Ramos (cell line): ENCODE measurements around the gene DDX20.
"Not testable (repeated sequence)": the region's sequence is repeated elsewhere in the genome, so short reads cannot be mapped to it uniquely, and the experiment has no call there.

Source experiments
- in situ Hi-C: fragments of 300-500 bp; cut with MboI; formaldehyde crosslinking; loops from one replicate; pipeline ENCODE4 v1.14.3; 2022; ENCODE audit warnings: low sequenced_read_pairs; ENCODE audit not compliant: unreplicated experiment

The DDX20 gene

DNA sequence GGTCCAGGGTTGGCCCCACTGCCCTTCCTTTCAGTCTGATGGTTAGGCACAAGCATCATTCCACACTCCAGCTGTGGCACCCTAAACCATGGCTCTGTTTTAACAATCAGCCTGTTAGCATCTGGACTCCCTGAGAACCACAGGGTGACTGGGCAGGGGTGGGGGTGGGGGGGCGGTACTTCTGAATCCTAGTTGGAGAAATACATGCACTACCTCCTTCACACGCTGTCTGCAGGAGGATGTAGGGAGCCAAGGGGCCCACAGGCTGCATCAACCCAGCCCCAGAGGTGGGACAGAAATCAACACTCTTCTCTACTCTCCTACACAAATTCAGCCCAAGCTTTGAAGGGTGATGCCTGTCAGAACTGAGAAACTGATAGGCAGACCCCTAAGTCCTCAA, 23.8 kb downstream of the DDX20 start:
- in situ Hi-C loops = no loop called here

- in situ Hi-C loops = no loop called here
Measured at GRCh38 chr1:111784273-111784901, 28.7 kb downstream of the DDX20 start.

DNA sequence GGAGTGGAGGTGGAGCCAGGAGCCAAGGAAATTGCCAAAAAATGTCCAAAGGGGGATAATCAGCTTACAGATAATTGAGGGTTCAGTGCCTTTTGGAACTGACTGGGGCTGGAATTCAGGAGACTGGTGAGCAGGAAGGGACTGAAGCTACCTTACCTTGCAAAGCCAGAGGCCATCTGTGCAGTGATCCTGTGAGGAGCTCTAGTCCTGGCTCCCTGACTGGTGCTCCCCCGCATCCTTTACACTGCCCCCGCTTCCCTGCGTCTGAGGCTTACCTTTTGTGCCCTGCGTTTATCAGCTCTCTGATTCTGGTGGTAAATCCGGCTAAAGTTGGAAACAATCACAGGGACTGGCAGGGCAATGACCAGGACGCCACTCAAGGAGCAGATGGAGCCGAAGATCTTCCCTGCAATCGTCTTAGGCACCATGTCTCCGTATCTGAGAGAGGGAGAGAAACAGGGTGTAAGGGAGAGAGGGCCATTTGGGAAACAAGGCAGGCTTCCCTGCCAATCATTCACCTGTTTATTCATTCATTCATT, 31.0 kb downstream of the DDX20 start:
- in situ Hi-C loops = no loop called here

- in situ Hi-C loops = no loop called here
Measured at GRCh38 chr1:111789142-111789541, 33.4 kb downstream of the DDX20 start.

GRCh38 chr1:111789666-111790316, 34.1 kb downstream of the DDX20 start:
- in situ Hi-C loops = no loop called here

- in situ Hi-C loops = no loop called here
Measured at GRCh38 chr1:111791776-111792175, 36.1 kb downstream of the DDX20 start.

GRCh38 chr1:111792249-111792648, 36.5 kb downstream of the DDX20 start:
- in situ Hi-C loops = no loop called here

GRCh38 chr1:111793923-111794322, 38.2 kb downstream of the DDX20 start:
- in situ Hi-C loops = no loop called here

DNA sequence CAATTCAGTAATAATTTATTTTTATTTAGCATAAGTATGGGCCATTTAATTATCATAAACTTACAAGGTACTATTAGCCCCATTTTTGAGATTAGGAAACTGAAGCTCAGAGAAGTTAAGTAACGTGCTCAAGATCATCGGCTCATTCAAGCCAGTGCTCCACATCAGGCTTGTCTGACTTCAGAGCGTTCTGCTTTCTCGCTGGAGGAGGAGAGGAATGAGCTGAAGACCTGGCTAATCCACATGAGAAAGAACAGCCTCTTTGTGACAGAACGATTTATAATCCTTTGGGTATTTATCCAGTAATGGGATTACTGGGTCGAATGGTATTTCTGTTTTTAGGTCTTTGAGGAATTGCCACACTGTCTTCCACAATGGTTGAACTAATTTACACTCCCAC, 39.7 kb downstream of the DDX20 start:
- in situ Hi-C loops = no loop called here

DNA sequence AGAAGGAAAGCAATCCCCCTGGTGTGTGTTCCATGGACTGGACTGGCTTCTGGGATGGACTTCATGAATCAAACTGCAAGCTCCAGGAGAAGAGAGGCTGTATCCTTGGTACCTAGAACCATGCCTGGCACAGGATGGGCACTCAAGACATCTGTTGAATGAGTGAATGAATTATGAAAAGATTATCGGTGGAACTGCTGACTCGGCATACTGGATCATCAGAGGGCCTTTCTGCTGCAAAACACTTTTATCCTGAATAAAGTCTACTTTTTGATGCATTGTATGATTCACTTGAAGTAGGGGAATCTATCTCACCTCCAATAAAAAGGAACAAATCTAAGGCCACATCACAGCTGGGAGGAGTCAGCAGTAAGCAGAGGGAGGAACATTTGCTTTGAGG, 42.9 kb downstream of the DDX20 start:
- in situ Hi-C loops = no loop called here

DNA sequence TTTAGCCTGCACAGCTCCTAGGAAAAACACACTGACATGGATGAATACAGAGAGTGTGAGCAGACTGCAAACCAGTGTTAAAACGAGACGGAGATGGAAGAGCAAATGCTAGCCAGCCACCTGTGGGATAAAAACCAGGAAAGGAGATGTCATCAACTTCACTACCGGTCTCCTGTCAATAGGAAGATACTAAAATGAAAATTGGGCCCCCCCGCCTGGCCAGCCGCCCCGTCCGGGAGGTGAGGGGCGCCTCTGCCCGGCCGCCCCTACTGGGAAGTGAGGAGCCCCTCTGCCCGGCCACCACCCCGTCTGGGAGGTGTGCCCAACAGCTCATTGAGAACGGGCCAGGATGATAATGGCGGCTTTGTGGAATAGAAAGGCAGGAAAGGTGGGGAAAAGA, 44.0 kb downstream of the DDX20 start:
- in situ Hi-C loops = not testable (repeated sequence)

DNA sequence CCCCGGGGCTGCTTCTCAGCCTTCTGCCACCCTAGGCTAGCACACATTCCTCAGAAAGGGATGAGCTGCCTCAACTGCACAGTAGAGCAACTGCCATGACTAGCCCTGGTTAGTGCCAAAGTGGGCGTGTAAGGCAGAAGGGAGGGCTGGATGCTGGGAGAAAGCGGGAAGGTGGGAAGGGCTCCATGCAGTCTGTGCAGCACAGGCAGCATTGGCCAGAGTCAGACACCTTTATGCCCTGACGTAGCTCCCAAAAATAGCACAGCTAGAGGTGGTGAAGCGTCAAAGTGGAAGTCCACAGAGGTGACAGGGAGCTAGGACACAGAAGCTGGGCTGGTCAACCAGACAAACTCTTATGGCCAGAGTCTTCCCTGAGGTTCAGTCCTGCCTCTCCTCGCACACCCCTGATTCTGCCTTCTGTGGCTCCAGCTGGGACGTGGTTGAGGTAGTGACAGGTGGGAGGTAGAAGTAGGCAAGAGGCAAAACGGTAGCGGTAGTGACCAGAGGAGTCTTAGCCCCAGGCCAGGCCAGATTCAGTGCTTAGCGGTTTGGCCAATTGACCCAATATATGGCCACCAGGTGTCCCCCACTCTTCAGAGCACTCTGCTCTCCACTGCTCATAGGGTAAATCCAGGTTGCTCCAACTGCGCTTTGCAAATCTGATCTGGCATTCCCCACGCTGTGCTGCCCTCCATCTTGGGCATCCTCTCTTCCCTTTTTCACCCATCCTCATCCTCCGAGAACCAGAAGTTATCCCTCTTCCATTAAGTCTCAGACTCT, 45.6 kb downstream of the DDX20 start:
- in situ Hi-C loops = no loop called here

GRCh38 chr1:111802110-111802509, 46.4 kb downstream of the DDX20 start:
- in situ Hi-C loops = no loop called here

DNA sequence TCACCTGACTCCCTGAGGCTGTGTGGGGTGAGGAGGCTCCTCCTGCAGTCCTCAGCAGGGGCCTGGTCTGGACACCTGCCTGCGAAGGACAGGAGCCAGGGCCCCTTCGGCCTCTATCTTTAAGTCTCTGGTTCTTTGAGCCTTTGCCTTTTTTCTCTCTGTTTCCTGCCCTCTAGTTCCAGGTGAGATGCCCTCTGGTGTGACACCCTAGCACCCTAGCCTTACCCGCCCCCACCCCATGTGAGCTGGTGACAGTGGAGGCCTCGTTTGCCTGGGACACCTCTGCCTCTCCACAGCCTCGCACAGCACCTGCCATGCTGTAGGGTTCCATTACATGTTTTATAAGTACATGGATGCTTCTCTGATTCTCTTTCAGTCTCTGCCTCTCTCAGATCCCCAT, 47.3 kb downstream of the DDX20 start:
- in situ Hi-C loops = no loop called here

- in situ Hi-C loops = no loop called here
Measured at GRCh38 chr1:111803951-111804350, 48.2 kb downstream of the DDX20 start.

- in situ Hi-C loops = no loop called here
Measured at GRCh38 chr1:111804776-111805175, 49.1 kb downstream of the DDX20 start.

- in situ Hi-C loops = no loop called here
Measured at GRCh38 chr1:111805251-111805650, 49.5 kb downstream of the DDX20 start.

DNA sequence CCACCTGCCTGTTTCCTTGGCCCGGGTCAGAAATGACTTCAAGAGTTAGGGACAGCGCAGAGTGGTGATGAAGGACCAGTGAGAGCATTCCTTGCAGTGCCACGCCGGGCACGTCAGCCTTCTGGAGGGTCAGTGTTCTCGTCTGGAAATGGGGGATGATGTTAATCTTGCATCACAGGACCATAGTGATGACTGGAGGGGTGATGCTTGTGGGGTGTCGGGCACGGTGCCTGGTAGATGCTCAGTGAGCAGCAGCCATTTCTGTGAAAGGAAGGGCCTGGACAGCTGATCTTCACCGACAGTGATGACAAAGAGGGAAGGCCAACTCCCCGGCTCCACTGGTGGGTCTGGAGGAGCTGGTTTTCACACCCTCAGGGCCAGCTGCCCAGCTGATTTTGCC, 56.2 kb downstream of the DDX20 start:
- in situ Hi-C loops = no loop called here

DNA sequence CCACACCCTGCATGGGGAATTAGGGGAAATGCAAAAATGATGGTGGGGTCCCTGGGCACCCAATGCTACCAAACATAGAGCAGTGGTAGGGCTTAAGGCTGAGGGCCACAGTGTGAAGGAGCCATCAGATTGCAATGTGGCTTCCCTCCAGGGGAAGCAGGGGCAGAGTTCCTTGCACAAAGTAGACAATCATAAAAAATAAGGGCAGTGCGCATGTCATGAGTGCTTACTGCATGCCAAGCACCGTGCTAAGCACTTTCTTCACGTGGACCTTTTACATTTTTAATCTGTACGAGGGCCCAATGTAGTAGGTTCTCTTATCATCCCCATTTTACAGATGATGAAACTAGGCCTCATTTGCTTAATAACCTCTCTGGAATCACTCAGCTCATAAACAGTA, 56.6 kb downstream of the DDX20 start:
- in situ Hi-C loops = no loop called here

- in situ Hi-C loops = no loop called here
Measured at GRCh38 chr1:111813440-111814304, 58.0 kb downstream of the DDX20 start.
